ENCODE measurements around the gene NAV3.

The NAV3 gene

GRCh38 chr12:77842430-77842829 is 11.7 kb downstream of the NAV3 start:
- no peak for DNase-seq

GRCh38 chr12:77845831-77846230 is 15.1 kb downstream of the NAV3 start:
- DNase-seq = no peak

GRCh38 chr12:77847060-77847541 is 16.4 kb downstream of the NAV3 start:
- peak; percentile 28 for DNase-seq

- peak; percentile 22 for DNase-seq
Measured at GRCh38 chr12:77847680-77848431, 17.2 kb downstream of the NAV3 start.

- no peak for DNase-seq
Measured at GRCh38 chr12:77850129-77850528, 19.4 kb downstream of the NAV3 start.

- no peak for DNase-seq
Measured at GRCh38 chr12:77850698-77851097, 20.0 kb downstream of the NAV3 start.

GRCh38 chr12:77855548-77855947 is 24.9 kb downstream of the NAV3 start:
- DNase-seq = no peak

GRCh38 chr12:77861317-77861716 is 30.6 kb downstream of the NAV3 start:
- DNase-seq = no peak

- no peak for DNase-seq
Measured at GRCh38 chr12:77865178-77865577, 34.5 kb downstream of the NAV3 start.

- DNase-seq = no peak
Measured at GRCh38 chr12:77878901-77879300, 48.2 kb downstream of the NAV3 start.

- DNase-seq = no peak
Measured at GRCh38 chr12:77882709-77883108, 52.0 kb downstream of the NAV3 start.

- no peak for DNase-seq
Measured at GRCh38 chr12:77888611-77889010, 57.9 kb downstream of the NAV3 start.

- DNase-seq = no peak
Measured at GRCh38 chr12:77891518-77892147, 60.9 kb downstream of the NAV3 start.

GRCh38 chr12:77893918-77894317 is 63.2 kb downstream of the NAV3 start:
- DNase-seq = no peak

GRCh38 chr12:77894556-77894955 is 63.9 kb downstream of the NAV3 start:
- no peak for DNase-seq

- DNase-seq = no peak
Measured at GRCh38 chr12:77895699-77896098, 65.0 kb downstream of the NAV3 start.

GRCh38 chr12:77907936-77908335 is 77.2 kb downstream of the NAV3 start:
- no peak for DNase-seq

- DNase-seq = no peak
Measured at GRCh38 chr12:77914081-77914488, 83.4 kb downstream of the NAV3 start.

GRCh38 chr12:77915071-77915600 is 84.4 kb downstream of the NAV3 start:
- DNase-seq = no peak

GRCh38 chr12:77916276-77916675 is 85.6 kb downstream of the NAV3 start:
- DNase-seq = no peak

- DNase-seq = no peak
Measured at GRCh38 chr12:77918046-77918445, 87.4 kb downstream of the NAV3 start.

GRCh38 chr12:77919450-77919849 is 88.8 kb downstream of the NAV3 start:
- no peak for DNase-seq

GRCh38 chr12:77923882-77924281 is 93.2 kb downstream of the NAV3 start:
- no peak for DNase-seq

GRCh38 chr12:77924703-77925102 is 94.0 kb downstream of the NAV3 start:
- no peak for DNase-seq
